ENCODE data around the gene MLN. TPM values are rescaled to one million over a fixed set of nuclear protein-coding genes. Genes with fewer than 3 reads are reported as not detected.

MLN gene
- total and polyA plus RNA-seq, 2 donors (not counting 1 experiment from before 2014, with no cell fraction given): not detected

DNA sequence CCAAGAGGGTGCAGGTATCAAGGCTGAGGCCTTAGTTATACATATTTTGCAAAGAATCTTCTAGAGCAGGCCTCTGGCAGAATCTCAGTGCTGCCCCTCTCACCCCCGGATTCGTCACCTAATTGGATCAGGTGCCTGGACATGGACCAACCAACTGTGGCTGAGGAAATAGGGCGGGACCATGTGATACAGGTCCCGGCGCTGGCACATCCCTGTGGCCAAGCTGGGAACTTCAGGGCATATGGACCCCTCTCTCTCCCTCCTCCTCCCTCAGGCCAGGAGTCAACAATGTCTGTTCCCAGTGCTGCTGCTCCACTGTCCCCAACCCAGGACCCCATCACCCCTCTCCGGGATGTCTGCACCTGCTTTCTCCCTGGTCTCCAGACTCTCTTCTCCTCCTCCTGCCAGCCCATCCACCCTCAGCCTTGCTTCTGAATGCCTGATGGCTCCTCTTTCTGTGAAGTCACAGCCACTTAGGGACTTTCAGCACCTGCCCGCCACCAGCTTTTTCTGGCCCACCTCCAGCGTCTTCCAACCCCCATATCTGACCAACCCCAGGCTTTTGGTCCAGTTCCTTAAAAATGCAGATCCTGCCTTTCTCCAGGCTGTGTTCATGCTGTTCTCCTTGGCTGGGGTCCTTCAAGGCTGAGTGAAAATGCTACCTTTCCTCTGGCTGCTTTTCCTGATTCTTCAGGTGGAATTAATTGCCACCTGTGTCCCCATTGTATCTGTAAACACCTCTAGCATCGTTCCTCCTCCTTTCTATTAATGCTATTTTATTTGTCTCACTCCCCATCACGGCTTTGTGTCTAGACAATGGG is 19.0 kb upstream of the MLN start:
- H3K4me3 ChIP-seq (ENCODE audit: control extremely low read depth in 1 of 5, extremely low read depth in 1 of 5, insufficient read depth in 1 of 5, low read depth in 2 of 5, low read length in 4 of 5): no peak overlapping the region
- Mint-ChIP-seq H3K9me3 (ENCODE audit: insufficient read depth) (no peaks in the 10 kb centered on the region), H3K27ac (no peak overlapping the region), H3K4me3 (no peak overlapping the region), H3K4me1 (no peaks in the 10 kb centered on the region), H3K27me3 (peaks cover 34% of the 10 kb centered on the region)
- 80% methylated on average over 8 of the region's 10 CpGs for WGBS (ENCODE audit: insufficient coverage)
- POLR2A ChIA-PET: no interaction called here
- H4K20me1 ChIP-seq (ENCODE audit: control insufficient read depth, insufficient read depth, low read length, poor library complexity, severe bottlenecking): no peaks in the 10 kb centered on the region
- no peaks in the 10 kb centered on the region for H3K36me3 ChIP-seq (replicated peaks in 1 of 2; ENCODE audit: control extremely low read depth in 1 of 2, control insufficient read depth in 1 of 2, extremely low read depth in 1 of 2, insufficient read depth in 2 of 2, low read length in 1 of 2)
- no peaks in the 10 kb centered on the region for H3K27me3 ChIP-seq (replicated peaks in 1 of 4; ENCODE audit: control extremely low read depth in 1 of 4, control insufficient read depth in 3 of 4, insufficient read depth in 4 of 4, low read length in 3 of 4)
- no peak for ATAC-seq (ENCODE audit: low read depth)
- CTCF ChIA-PET: no interaction called here
- no peak overlapping the region for H3K9ac ChIP-seq (ENCODE audit: low read length)
- intact Hi-C loops (cut with micrococcal nuclease): no loop called here
- H3K4me1 ChIP-seq (ENCODE audit: control insufficient read depth in 2 of 2, insufficient read depth in 2 of 2, low read length in 2 of 2): no peaks in the 10 kb centered on the region
- H3K79me2 ChIP-seq (ENCODE audit: control insufficient read depth, insufficient read depth, low read length): no peaks in the 10 kb centered on the region
- TF ChIP-seq, protein P1, sequence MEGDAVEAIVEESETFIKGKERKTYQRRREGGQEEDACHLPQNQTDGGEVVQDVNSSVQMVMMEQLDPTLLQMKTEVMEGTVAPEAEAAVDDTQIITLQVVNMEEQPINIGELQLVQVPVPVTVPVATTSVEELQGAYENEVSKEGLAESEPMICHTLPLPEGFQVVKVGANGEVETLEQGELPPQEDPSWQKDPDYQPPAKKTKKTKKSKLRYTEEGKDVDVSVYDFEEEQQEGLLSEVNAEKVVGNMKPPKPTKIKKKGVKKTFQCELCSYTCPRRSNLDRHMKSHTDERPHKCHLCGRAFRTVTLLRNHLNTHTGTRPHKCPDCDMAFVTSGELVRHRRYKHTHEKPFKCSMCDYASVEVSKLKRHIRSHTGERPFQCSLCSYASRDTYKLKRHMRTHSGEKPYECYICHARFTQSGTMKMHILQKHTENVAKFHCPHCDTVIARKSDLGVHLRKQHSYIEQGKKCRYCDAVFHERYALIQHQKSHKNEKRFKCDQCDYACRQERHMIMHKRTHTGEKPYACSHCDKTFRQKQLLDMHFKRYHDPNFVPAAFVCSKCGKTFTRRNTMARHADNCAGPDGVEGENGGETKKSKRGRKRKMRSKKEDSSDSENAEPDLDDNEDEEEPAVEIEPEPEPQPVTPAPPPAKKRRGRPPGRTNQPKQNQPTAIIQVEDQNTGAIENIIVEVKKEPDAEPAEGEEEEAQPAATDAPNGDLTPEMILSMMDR (IDR thresholded peaks at IDR 0.05): no peak
- TF ChIP-seq EZH2 (IDR thresholded peaks at IDR 0.05; ENCODE audit: borderline replicate concordance, insufficient read depth, low read depth, low read length, poor library complexity, severe bottlenecking): no peak
- H2AFZ ChIP-seq (ENCODE audit: insufficient read depth, low read depth, low read length, poor library complexity, severe bottlenecking): no peak overlapping the region
- H3K9me3 ChIP-seq (ENCODE audit: control extremely low read depth in 1 of 3, control insufficient read depth in 2 of 3, insufficient read depth in 1 of 3, low read length in 2 of 3): no peaks in the 10 kb centered on the region
- no peak for DNase-seq
- no peak overlapping the region for H3K27ac ChIP-seq (ENCODE audit: low read length in 2 of 2)
- H3K4me2 ChIP-seq (replicated peaks; ENCODE audit: low read depth, low read length, poor library complexity, severe bottlenecking): no peak overlapping the region

DNA sequence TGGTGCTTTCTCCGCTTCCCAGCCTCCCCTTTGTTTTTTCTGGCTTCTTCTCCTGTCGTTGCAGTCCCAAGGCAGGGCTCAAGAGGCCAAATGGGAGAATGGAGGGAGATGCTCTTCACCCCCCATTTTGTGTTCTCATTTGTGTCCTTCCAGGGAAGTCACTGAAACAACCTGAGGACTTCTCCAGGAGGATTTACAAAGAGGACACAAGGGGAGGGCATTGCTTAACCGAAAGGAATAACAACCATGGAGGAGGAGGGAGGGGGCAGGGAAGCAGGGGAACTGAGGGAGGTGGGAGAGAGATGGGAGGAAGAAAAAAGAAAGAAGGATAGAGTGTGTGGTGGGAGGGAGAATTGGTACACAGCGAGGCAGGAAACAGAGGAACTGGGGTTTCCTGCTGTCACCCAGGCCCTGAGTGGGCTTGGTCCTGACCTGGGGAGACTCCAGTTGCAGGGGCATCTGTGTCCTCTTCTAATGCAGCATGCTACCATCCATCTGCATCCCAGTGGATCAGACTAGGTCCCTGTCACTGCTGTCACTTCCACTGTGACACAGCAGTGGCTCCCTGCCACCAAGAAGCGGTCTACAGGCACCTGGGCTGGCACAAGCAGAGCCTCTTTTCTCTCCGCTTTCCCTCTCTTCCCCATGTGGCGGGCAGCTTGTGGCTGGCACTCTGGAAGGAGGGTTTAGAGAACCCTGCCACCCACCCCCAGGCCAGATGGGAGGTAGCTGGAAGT is 17.1 kb upstream of the MLN start:
- Histone ChIP-seq H3K4me2 (replicated peaks; ENCODE audit: low read depth, low read length, poor library complexity, severe bottlenecking) (no peak overlapping the region), H2AFZ (ENCODE audit: insufficient read depth, low read depth, low read length, poor library complexity, severe bottlenecking) (no peak overlapping the region), H3K27ac (ENCODE audit: low read length in 2 of 2) (no peak overlapping the region), H3K4me3 (ENCODE audit: control extremely low read depth in 1 of 5, extremely low read depth in 1 of 5, insufficient read depth in 1 of 5, low read depth in 2 of 5, low read length in 4 of 5) (no peak overlapping the region), H3K9ac (ENCODE audit: low read length) (no peak overlapping the region), H3K79me2 (ENCODE audit: control insufficient read depth, insufficient read depth, low read length) (no peaks in the 10 kb centered on the region), H3K36me3 (replicated peaks in 1 of 2; ENCODE audit: control extremely low read depth in 1 of 2, control insufficient read depth in 1 of 2, extremely low read depth in 1 of 2, insufficient read depth in 2 of 2, low read length in 1 of 2) (no peaks in the 10 kb centered on the region), H3K27me3 (replicated peaks in 1 of 4; ENCODE audit: control extremely low read depth in 1 of 4, control insufficient read depth in 3 of 4, insufficient read depth in 4 of 4, low read length in 3 of 4) (no peaks in the 10 kb centered on the region), H3K9me3 (ENCODE audit: control extremely low read depth in 1 of 3, control insufficient read depth in 2 of 3, insufficient read depth in 1 of 3, low read length in 2 of 3) (no peaks in the 10 kb centered on the region), H4K20me1 (ENCODE audit: control insufficient read depth, insufficient read depth, low read length, poor library complexity, severe bottlenecking) (no peaks in the 10 kb centered on the region), H3K4me1 (ENCODE audit: control insufficient read depth in 2 of 2, insufficient read depth in 2 of 2, low read length in 2 of 2) (no peaks in the 10 kb centered on the region)
- intact Hi-C loops (cut with micrococcal nuclease): no loop called here
- no peaks in the 10 kb centered on the region for H3K4me1 Mint-ChIP-seq
- ChIA-PET CTCF (no interaction called here), POLR2A (no interaction called here)
- peaks cover 39% of the 10 kb centered on the region for H3K27me3 Mint-ChIP-seq
- H3K4me3 Mint-ChIP-seq: no peak overlapping the region
- no peak overlapping the region for H3K27ac Mint-ChIP-seq
- 11% methylated on average over 3 of the region's 7 CpGs for WGBS (ENCODE audit: insufficient coverage)
- DNase-seq: no peak
- ATAC-seq (ENCODE audit: low read depth): no peak
- TF ChIP-seq, protein P1 (IDR thresholded peaks at IDR 0.05): no peak
- TF ChIP-seq EZH2 (IDR thresholded peaks at IDR 0.05; ENCODE audit: borderline replicate concordance, insufficient read depth, low read depth, low read length, poor library complexity, severe bottlenecking): no peak
- H3K9me3 Mint-ChIP-seq (ENCODE audit: insufficient read depth): no peaks in the 10 kb centered on the region

Measured in B cell (primary cell).